Fibroblast of skin of left biceps (primary cell): ENCODE measurements around the gene KLHL40.
"Not testable (repeated sequence)": the region's sequence is repeated elsewhere in the genome, so short reads cannot be mapped to it uniquely, and the experiment has no call there.

Source experiments
- DNase-seq, 2 experiments: peaks; one replicate each; pipeline ENCODE4 v3.0.0-alpha.2; 2013; ENCODE audit warnings: low read depth in 2 of 2

The KLHL40 gene

DNA sequence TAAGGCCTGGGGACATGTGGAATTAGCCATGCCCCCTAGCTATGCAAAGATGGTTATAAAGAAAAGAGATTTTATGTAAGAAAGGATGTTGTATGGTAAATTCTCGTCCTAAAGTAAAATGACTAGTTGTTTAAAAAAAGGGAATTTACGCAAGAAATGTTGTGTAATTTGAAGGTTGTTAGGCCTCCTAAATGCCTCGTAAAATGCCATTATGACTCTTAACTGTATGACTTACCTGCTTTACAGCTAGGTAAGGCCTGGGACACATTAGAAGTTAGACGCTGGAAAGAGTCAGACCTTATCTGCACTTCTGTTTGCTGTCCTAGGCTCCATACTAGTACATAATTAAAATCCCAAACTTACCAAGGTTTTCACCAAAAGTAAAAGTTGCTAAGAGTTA is 34.8 kb downstream of the KLHL40 start:
- DNase-seq: no peak

GRCh38 chr3:42721690-42722089 is 36.4 kb downstream of the KLHL40 start:
- no peak for DNase-seq

GRCh38 chr3:42722442-42722841 is 37.1 kb downstream of the KLHL40 start:
- DNase-seq: not testable (repeated sequence)

GRCh38 chr3:42723219-42723618 is 37.9 kb downstream of the KLHL40 start:
- DNase-seq: no peak

- DNase-seq: no peak
Observed at GRCh38 chr3:42725454-42725853, 40.1 kb downstream of the KLHL40 start.

- no peak for DNase-seq
Observed at GRCh38 chr3:42728056-42728455, 42.7 kb downstream of the KLHL40 start.

GRCh38 chr3:42728668-42729364 is 43.5 kb downstream of the KLHL40 start:
- DNase-seq: no peak

DNA sequence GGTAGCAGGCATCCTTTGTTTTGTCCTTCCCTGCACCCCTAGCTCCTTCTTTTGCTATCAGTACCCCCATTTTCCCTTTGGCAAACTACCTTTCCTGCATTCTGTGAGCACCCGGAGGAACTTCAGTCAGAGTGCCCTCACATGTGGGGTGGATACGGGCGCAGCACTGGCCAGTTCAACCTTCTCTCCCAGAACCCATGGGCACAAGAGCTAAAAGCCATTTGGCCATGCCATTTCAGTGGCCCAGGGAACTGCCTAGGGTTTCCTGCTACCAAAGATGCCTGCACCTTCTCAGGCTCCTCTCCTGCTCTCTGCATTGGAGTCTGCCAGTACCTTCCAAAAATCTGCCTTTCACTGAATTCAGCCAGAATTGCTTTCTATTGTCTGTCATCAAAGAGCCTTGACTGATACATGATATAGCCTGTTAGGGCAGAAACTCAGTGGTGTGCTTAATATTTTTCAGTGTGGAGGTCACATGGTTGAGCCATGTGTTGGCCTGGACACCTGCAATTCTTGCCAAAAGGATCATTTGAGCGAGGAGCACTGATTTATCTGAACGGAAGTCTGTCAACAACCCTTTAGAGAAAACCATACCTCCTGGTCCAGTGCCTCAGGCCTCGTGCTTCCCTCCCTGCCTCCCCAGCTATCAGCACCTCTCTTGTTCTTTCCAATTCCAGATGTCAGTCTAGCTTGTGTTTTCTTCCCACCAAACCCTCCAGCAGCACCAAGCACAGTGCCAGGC is 44.2 kb downstream of the KLHL40 start:
- DNase-seq: no peak

- no peak for DNase-seq
Observed at GRCh38 chr3:42730294-42730693, 45.0 kb downstream of the KLHL40 start.

- DNase-seq: no peak
Observed at GRCh38 chr3:42730706-42731420, 45.5 kb downstream of the KLHL40 start.

DNA sequence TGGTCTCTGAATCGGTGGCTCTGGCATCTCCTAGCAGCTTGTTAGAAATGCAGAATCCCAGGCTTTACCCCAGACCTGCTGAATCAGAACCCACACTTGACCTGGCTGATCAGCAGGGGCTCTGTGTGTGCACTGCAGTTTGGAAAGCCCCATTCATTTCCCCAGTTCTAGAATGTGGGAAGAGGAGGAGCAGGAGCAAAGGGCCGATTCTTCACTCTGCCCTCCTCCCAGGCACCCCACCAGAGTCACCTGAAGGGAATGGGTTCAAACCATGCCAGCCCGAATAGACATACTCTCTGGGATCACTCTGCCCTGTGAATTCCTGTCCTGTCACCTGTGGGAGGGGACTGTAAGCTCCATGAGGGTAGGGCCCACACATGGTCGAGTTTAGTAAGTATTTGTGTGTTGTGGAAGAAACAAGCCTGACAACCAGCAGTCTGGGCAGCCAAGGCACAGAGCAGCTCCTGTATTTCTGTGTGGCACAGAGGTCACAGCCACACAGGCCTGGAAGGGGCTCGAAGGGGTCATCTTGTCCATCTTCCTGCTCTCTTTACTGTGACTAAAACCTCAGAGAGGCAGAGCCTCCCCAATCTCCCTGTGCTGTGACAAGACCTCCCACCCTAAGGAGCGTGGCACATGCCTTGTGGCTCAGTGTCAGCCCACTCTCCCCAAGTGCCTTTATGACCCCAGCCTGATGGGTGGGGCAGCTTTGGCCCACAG is 46.3 kb downstream of the KLHL40 start:
- no peak for DNase-seq

DNA sequence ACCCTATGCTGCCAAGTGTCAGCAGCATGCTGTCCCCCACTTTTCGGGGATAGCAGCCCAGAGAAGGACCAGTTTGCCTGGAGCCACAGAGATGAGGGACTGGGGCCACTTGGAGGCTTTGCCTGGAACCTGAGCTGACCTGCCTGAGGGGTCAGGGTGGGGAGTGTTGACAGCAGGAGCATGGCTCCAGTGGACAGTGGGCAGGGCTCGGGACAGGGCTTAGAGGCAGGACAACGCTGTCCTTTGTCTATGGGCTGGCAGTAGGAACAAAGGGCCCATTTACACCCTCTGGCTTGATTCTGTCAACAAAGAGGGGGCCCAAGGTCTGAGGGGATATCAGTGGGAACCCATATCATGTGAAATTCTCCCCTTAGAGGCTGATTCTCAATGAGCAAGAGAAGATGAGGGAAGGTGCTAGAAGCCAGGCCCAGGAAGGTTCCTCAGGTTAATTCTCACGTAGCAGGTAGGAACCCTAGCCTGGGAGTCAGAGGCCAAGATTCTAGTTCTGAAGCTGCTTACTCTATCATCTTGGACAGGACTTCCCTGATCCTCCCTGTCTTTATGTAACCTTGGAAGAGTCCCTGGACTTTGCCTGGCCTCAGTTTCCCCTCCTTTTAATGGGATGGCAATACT is 47.0 kb downstream of the KLHL40 start:
- DNase-seq: no peak

- no peak for DNase-seq
Observed at GRCh38 chr3:42732829-42733459, 47.6 kb downstream of the KLHL40 start.

GRCh38 chr3:42733501-42734262 is 48.3 kb downstream of the KLHL40 start:
- DNase-seq: no peak

- no peak for DNase-seq
Observed at GRCh38 chr3:42734263-42734860, 49.0 kb downstream of the KLHL40 start.

DNA sequence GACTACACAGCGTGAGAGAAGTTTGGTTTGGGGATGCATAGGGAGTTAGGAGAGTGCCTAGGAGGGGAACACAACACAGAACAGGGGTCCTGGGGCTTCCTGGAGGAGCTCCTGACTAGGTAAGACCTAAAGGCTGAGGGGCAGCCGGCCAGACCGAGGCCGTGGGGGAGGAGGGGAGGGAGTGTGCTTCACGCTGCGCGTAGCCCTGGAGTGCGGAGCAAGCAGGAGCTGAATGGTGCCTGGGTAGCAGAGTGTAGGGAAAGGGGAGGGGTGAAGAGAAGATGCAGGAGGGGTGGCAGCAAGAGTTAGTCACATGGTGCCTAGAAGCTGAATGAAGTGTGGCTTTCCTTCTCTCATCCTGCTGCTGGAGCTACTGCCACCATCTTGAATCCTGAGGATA is 49.7 kb downstream of the KLHL40 start:
- DNase-seq: no peak

DNA sequence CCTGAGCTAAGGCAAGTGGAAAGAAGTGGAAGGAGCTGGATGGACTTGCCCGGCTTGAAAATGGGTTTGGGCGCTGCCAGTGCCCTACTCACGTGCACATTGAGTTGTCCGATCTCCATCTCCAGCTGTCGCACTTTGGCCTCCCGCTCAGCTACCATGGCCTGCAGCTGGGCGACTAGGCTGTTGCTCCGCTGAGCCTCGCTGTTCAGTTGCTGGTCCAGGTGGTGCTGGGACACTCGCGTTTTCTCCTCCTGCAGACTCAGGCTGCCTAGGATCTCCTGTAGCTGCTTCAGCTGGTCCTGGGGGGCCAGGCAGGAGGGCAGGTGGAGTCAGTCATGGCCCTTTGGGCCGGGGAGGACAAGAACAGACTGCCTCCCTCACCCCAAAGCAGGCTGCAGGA is 50.3 kb downstream of the KLHL40 start:
- no peak for DNase-seq

DNA sequence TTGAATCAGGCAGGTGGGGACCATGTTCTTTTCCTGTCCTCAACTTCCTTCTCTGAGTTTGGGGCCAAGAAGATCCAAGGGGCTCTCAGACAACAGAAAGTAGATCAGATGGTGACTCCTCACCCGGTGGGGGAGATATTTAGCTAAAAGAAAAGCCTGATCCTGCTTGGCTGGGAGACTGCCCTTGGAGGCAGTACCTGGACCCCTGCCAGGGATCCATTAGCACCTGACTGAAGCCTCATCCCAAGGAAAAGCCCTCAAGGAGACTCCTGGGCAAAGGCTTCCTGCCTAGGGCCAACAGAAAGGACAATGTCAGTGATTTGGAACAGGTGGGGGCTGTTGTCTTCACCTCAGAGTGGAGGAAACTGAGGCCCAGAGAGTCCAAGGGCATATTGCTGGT is 50.7 kb downstream of the KLHL40 start:
- no peak for DNase-seq

DNA sequence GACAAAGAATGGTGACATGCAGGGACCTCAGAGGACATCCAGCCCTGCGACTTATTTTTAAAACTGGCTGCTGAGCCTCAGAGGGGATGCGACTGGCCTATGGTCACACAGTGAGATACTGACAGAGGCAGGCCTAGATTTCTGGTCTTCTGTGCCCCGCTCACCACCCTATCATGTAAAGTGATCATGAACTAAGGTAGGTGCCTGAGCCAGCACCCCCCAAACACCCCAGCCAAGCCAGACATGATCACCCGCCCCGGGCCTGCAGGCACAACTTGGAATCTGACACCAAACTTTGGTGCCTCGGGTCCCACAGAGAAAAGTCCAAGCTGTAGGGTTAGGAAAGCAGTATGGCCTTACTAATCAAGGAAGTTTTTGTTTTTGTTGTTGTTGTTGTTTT is 51.2 kb downstream of the KLHL40 start:
- DNase-seq: no peak
